HTR-8/SVneo (cell line): Measurements from ENCODE around the gene IMMP2L.
"Not testable (repeated sequence)": the region's sequence is repeated elsewhere in the genome, so short reads cannot be mapped to it uniquely, and the experiment has no call there.

Source experiments
- DNase-seq: peaks from one replicate; pipeline ENCODE4 v3.0.0; 2011; ENCODE audit warnings: low spot score, mixed read lengths; ENCODE audit not compliant: insufficient read length
- FAIRE-seq: peaks from 2 replicates; lab custom pipeline; 2011; peaks lifted over from hg19 to GRCh38; lab: Jason Lieb, UNC

Gene IMMP2L

GRCh38 chr7:110673148-110673547, 889.1 kb downstream of the IMMP2L start:
- FAIRE-seq: no peak
- no peak for DNase-seq

- no peak for DNase-seq
Measured at GRCh38 chr7:110669410-110669809, 892.9 kb downstream of the IMMP2L start.

GRCh38 chr7:110664803-110665202, 897.5 kb downstream of the IMMP2L start:
- FAIRE-seq (no peak), DNase-seq (no peak)

More at GRCh38 chr7:110669410-110669809, 892.9 kb downstream of the IMMP2L start:
- FAIRE-seq: no peak

GRCh38 chr7:110660637-110661036, 901.7 kb downstream of the IMMP2L start:
- not testable (repeated sequence) for DNase-seq, FAIRE-seq

- no peak for FAIRE-seq
Measured at GRCh38 chr7:110650328-110650727, 912.0 kb downstream of the IMMP2L start.

GRCh38 chr7:110647266-110647665, 915.0 kb downstream of the IMMP2L start:
- FAIRE-seq: no peak
- DNase-seq: no peak

More at GRCh38 chr7:110650328-110650727, 912.0 kb downstream of the IMMP2L start:
- DNase-seq: no peak

- DNase-seq (no peak), FAIRE-seq (no peak)
Measured at GRCh38 chr7:110646804-110647203, 915.5 kb downstream of the IMMP2L start.

- DNase-seq: no peak
- no peak for FAIRE-seq
Measured at GRCh38 chr7:110645616-110646015, 916.7 kb downstream of the IMMP2L start.

- DNase-seq (no peak), FAIRE-seq (no peak)
Measured at GRCh38 chr7:110645060-110645459, 917.2 kb downstream of the IMMP2L start.

GRCh38 chr7:110637252-110637651, 925.0 kb downstream of the IMMP2L start:
- no peak for FAIRE-seq
- no peak for DNase-seq

GRCh38 chr7:110633313-110633712, 929.0 kb downstream of the IMMP2L start:
- FAIRE-seq: no peak
- DNase-seq: no peak

- DNase-seq (no peak), FAIRE-seq (no peak)
Measured at GRCh38 chr7:110626414-110626813, 935.9 kb downstream of the IMMP2L start.

GRCh38 chr7:110625294-110625693, 937.0 kb downstream of the IMMP2L start:
- DNase-seq (no peak), FAIRE-seq (no peak)

GRCh38 chr7:110623436-110623835, 938.9 kb downstream of the IMMP2L start:
- no peak for FAIRE-seq
- DNase-seq: no peak

- no peak for DNase-seq
- no peak for FAIRE-seq
Measured at GRCh38 chr7:110621289-110621688, 941.0 kb downstream of the IMMP2L start.

- DNase-seq: no peak
- no peak for FAIRE-seq
Measured at GRCh38 chr7:110620110-110620735, 942.1 kb downstream of the IMMP2L start.
